ENCODE data around the gene UGT1A3.

Gene UGT1A3

GRCh38 chr2:233758141-233758540 is 29.3 kb downstream of the UGT1A3 start:
- no peak for DNase-seq (ENCODE audit: low read depth in 2 of 2)

DNA sequence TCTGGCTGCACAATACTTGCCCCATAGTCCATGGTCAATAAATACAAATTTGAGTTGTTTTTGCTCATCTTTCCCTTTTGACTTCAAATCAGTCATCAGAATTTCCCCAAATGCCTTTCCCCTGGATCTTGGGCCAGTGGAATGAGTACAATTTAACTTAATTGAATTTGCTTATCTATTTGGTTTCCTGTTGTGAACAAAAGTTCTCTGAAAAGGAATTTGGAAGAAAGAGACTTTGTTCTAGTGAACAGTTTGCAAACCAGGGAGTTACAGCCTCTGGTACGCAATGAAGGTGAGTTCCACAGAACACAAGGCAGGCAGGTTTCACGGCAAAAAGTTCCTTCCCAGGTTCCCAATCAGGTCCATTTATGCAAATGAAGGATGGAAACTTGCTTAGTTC is 30.0 kb downstream of the UGT1A3 start:
- no peak for DNase-seq (ENCODE audit: low read depth in 2 of 2)

- DNase-seq (ENCODE audit: low read depth in 2 of 2) = no peak
Observed at GRCh38 chr2:233760043-233760442, 31.2 kb downstream of the UGT1A3 start, which contains the start of gene UGT1A1. Gene UGT1A1 (plus strand): TSS chr2:233760270. CDS start chr2:233760288, 18 bp downstream.

DNA sequence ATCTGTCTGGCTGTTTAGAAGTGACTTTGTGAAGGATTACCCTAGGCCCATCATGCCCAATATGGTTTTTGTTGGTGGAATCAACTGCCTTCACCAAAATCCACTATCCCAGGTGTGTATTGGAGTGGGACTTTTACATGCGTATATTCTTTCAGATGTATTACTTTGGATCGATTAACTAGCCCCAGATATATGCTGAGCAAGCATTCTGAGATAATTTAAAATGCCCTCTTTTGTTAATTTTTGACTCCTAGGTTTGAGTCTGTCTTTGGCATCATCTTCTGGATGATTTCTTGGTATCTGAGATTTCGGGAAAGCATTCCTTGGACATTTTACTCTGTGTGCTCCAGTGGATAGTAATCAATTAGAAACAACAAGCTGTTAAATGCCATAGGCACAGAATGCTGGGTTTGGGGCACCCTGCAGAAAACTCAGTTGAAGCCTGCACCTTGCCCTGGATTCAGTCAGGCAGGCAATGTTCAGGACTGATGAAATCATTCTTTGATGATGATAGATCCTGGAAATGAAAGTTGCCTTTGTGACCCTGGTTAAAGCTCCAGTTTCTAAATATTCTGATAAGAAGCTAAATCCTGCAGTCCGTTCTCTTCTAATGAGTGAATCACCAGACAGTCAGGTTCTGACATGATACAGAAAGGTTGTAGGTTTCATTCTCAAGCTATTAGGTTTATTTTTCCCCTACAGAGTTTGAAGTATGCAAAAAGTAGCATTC is 32.4 kb downstream of the UGT1A3 start:
- no peak for DNase-seq (ENCODE audit: low read depth in 2 of 2)

DNA sequence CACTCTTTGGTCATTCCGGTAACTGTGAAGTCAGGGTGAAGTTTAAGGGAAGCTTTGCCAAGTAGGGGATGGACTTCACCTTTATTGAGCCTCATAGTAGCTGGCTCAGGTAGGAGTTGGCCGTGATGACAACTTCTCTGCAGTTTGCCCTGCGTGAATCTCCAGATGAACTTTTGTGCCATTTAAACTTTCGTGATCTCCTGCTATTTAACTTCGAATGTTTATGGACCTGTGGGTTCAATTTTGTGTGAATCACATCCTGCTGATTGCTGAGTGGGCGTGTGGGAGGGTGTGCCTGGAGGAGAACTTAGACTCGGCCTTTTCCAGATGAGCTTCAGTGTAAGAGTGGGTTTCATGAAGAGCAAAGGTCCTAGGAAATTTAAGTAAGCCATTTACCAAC is 35.4 kb downstream of the UGT1A3 start:
- DNase-seq (ENCODE audit: low read depth in 2 of 2) = no peak

DNA sequence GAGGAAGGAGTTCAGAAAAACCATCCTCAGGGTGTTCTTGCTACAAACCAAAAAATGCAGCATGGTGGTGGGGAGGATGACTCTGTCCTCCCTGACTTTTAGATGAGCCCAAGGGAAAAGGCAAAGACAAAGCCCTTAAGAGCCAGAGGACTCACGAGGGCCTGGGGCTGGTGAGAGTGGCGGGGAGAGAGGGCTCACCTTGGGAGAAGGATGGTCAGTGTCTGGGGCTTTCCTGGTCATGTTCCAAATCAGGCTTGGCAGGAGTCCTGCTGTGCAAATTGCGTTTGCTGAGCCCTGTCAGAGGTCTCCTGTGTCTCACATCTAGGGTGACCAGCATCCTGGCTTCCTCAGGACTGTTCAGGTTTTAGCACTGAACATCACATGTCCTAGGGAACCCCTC is 35.9 kb downstream of the UGT1A3 start:
- DNase-seq (ENCODE audit: low read depth in 2 of 2) = no peak

- no peak for DNase-seq (ENCODE audit: low read depth in 2 of 2)
Observed at GRCh38 chr2:233766416-233766815, 37.6 kb downstream of the UGT1A3 start.

GRCh38 chr2:233768076-233768475 is 39.2 kb downstream of the UGT1A3 start:
- no peak for DNase-seq (ENCODE audit: low read depth in 2 of 2)

GRCh38 chr2:233769260-233769659 is 40.4 kb downstream of the UGT1A3 start:
- no peak for DNase-seq (ENCODE audit: low read depth in 2 of 2)

DNA sequence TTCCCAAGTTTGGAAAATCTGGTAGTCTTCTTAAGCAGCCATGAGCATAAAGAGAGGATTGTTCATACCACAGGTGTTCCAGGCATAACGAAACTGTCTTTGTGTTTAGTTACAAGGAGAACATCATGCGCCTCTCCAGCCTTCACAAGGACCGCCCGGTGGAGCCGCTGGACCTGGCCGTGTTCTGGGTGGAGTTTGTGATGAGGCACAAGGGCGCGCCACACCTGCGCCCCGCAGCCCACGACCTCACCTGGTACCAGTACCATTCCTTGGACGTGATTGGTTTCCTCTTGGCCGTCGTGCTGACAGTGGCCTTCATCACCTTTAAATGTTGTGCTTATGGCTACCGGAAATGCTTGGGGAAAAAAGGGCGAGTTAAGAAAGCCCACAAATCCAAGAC is 43.3 kb downstream of the UGT1A3 start:
- no peak for DNase-seq (ENCODE audit: low read depth in 2 of 2)

DNA sequence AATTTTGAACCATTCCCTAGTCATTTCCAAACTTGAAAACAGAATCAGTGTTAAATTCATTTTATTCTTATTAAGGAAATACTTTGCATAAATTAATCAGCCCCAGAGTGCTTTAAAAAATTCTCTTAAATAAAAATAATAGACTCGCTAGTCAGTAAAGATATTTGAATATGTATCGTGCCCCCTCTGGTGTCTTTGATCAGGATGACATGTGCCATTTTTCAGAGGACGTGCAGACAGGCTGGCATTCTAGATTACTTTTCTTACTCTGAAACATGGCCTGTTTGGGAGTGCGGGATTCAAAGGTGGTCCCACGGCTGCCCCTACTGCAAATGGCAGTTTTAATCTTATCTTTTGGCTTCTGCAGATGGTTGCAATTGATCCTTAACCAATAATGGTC is 43.7 kb downstream of the UGT1A3 start:
- no peak for DNase-seq (ENCODE audit: low read depth in 2 of 2)

DNA sequence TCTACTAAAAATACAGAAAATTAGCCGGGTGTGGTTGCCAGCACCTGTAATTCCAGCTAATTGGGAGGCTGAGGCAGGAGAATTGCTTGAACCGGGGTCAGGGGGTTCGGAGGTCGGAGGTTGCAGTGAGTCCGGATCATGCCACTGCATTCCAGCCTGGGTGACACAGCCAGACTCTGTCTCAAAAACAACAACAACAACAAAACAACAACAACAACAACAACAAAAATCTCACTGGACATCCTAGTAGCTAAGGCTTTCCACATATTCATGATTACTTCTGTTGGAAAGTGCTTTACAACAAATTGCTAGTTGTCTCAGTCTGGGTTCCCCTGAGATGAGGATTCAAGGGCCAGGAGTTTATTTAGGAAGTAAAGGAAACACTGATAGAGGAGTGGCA is 45.0 kb downstream of the UGT1A3 start:
- DNase-seq (ENCODE audit: low read depth in 2 of 2) = no peak

GRCh38 chr2:233775414-233775813 is 46.6 kb downstream of the UGT1A3 start:
- DNase-seq (ENCODE audit: low read depth in 2 of 2) = no peak

GRCh38 chr2:233778030-233778429 is 49.2 kb downstream of the UGT1A3 start, which contains the start of gene MROH2A:
Gene MROH2A (plus strand): TSS chr2:233778330. CDS start chr2:233779359, 1,029 bp downstream.
- no peak for DNase-seq (ENCODE audit: low read depth in 2 of 2)

DNA sequence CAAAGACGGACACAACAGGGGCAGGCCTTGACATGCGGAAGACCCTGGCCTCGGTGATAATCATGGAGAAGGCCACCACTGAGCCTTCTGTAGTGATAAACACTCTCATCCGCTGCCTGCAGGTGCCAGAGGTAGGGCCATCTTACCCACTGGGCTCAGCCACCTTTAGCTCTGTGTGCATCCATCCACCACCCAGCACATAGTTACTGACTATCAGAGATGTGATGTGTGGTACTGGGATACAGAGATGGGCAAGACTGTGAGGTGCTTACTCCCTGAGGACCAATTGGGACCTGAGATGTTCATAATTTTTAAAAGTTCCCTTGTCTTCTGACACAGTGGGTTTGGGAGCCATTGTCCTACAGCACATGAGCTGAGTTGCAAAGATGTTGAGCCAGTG is 50.9 kb downstream of the UGT1A3 start:
- DNase-seq (ENCODE audit: low read depth in 2 of 2) = no peak

DNA sequence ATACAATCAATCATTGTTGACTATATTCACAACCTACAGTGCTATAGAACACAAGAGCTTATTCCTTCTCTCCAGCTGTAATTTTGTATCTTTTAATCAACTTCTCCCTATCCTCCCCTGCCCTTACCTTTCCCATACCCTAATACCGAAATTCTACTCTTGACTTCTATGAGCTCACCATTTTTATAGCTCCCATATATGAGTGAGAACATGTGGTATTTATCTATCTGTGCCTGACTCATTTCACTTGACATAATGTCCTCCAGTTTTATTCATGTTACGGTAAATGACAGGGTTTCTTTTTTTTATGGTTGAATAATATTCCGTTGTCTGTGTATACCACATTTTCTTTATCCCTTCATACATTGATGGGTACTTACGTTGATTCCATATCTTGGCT is 51.9 kb downstream of the UGT1A3 start:
- DNase-seq (ENCODE audit: low read depth in 2 of 2) = no peak

DNA sequence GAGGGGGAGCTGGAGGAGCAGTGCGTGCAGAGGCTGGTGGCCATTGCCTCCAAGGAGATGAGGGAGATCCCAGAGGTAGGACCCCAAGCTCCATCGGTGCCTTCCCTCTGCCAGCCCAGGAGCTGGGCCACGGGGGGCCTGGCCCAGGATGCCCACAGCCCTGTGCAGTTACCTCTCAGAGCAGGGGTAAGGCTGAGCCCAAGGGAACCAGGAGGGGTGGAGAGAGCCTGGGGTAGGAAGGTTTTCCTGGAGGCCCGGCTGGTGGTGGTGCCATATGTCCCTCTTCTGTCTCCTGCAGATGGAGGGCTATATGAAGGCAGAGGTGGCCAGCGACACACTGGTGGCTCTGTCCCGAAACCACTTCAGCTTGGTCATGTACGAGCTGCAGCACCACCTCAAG is 60.7 kb downstream of the UGT1A3 start:
- DNase-seq (ENCODE audit: low read depth in 2 of 2) = no peak

DNA sequence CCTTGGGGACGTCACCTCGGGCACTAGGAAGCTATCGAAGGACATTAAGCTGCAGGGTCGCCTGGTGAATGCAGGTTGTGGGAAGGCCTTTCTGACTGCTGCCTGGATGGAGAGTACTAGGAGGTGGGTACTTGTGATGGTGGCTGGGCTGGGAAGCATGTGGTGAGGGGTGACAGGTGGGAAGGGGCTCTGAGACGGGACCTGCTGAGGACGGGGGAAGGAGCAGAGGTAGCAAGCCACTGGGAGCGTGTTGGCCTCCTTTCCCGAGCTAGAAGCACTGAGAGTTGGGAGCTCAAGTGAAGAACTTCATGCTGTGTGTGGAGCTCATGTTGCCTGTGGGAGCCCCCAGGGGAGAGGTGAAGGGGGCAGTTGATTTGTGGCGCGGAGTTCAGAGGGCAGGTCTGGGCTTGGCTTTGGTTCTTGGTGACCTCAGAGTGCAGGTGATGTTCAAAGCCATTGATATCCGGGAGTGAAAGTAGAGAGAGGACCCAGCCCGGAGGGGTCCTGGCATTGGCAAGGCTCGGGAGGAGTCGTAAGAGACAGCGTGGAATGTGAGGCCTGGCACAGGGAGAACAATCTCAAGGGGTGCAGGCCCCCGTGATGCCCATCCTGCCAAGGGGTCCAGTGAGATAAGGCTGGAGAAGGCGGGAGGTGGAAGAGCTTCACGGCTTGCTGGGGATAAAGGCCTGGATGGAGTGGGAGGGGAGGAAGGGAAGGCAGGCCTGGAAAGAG is 62.5 kb downstream of the UGT1A3 start:
- DNase-seq (ENCODE audit: low read depth in 2 of 2) = no peak

- DNase-seq (ENCODE audit: low read depth in 2 of 2) = no peak
Observed at GRCh38 chr2:233791883-233792329, 63.1 kb downstream of the UGT1A3 start.

GRCh38 chr2:233792720-233793119 is 63.9 kb downstream of the UGT1A3 start:
- no peak for DNase-seq (ENCODE audit: low read depth in 2 of 2)

GRCh38 chr2:233793465-233794127 is 64.8 kb downstream of the UGT1A3 start:
- no peak for DNase-seq (ENCODE audit: low read depth in 2 of 2)

- DNase-seq (ENCODE audit: low read depth in 2 of 2) = no peak
Observed at GRCh38 chr2:233794128-233794658, 65.4 kb downstream of the UGT1A3 start.
